ENCODE results near the gene RNF213. TPM values are rescaled to one million over a fixed set of nuclear protein-coding genes. Genes with fewer than 3 reads are reported as not detected.

RNF213 gene
- polyA plus RNA-seq, 1 donor (not counting 4 experiments of a cell fraction or from before 2014, with no cell fraction given) = 24.4 TPM

GRCh38 chr17:80413771-80414507 lies 153.3 kb downstream of the RNF213 start:
- no peaks in the 10 kb centered on the region for H4K20me1 ChIP-seq (ENCODE audit: control insufficient read depth, extremely low read depth, insufficient read depth, low read length)
- peak overlapping the region; percentile 74 to 97 (median 86) for H3K4me3 ChIP-seq (ENCODE audit: control insufficient read depth in 2 of 3, extremely low read depth in 1 of 3, insufficient read depth in 2 of 3, low read depth in 1 of 3, low read length in 3 of 3)
- no peak overlapping the region for H3K27ac ChIP-seq (ENCODE audit: control insufficient read depth, insufficient read depth, low read length)
- peaks cover 6 to 16% of the 10 kb centered on the region in 2 experiments for H3K36me3 ChIP-seq (ENCODE audit: control insufficient read depth in 2 of 2, extremely low read depth in 1 of 2, insufficient read depth in 2 of 2, low read length in 2 of 2)
- DNase-seq (ENCODE audit: low read depth, low spot score) (no peak), FAIRE-seq (no peak)
- H3K79me2 ChIP-seq (ENCODE audit: control insufficient read depth, insufficient read depth, low read length) = peaks cover 25% of the 10 kb centered on the region
- peaks cover 4% of the 10 kb centered on the region for H3K9me1 ChIP-seq (ENCODE audit: control insufficient read depth, extremely low read depth, insufficient read depth, low read length)
- peak overlapping the region; percentile 95 for H2AFZ ChIP-seq (ENCODE audit: control insufficient read depth, low read length)
- peak overlapping the region; percentile 97 for H3K9ac ChIP-seq (ENCODE audit: control insufficient read depth, extremely low read depth, insufficient read depth, low read length)
- dilution Hi-C loops (cut with MboI; ENCODE audit: extremely low pct_ligation_motif_present, low sequenced_read_pairs) = no loop called here
- no peak for TF ChIP-seq CTCF (optimal IDR thresholded peaks at IDR 0.05 in 1 of 3, IDR thresholded peaks at IDR 0.05 in 1 of 3, conservative IDR thresholded peaks at IDR 0.05 in 1 of 3; ENCODE audit: extremely low read depth in 1 of 3, insufficient read depth in 2 of 3, low read length in 3 of 3)
- no peak for TF ChIP-seq EZH2 (IDR thresholded peaks at IDR 0.05; ENCODE audit: low read length)
- peak overlapping the region; percentile 99 for H3K4me2 ChIP-seq (ENCODE audit: control insufficient read depth, extremely low read depth, insufficient read depth, low read depth, low read length)
- no peaks in the 10 kb centered on the region for H3K9me3 ChIP-seq (ENCODE audit: control insufficient read depth, low read depth, low read length)
- peaks cover 13% of the 10 kb centered on the region for H3K4me1 ChIP-seq (ENCODE audit: control insufficient read depth, extremely low read depth, insufficient read depth, low read length)
- H3K27me3 ChIP-seq (ENCODE audit: control insufficient read depth, extremely low read depth, insufficient read depth, low read length) = no peaks in the 10 kb centered on the region

GRCh38 chr17:80414508-80414802 lies 153.8 kb downstream of the RNF213 start:
- no peak for DNase-seq (ENCODE audit: low read depth, low spot score)
- peak overlapping the region; percentile 95 for H2AFZ ChIP-seq (ENCODE audit: control insufficient read depth, low read length)

More at GRCh38 chr17:80414508-80414802, 153.8 kb downstream of the RNF213 start:
- H3K4me1 ChIP-seq (ENCODE audit: control insufficient read depth, extremely low read depth, insufficient read depth, low read length) = peaks cover 13% of the 10 kb centered on the region
- H3K36me3 ChIP-seq (ENCODE audit: control insufficient read depth in 2 of 2, extremely low read depth in 1 of 2, insufficient read depth in 2 of 2, low read length in 2 of 2) = peaks cover 6 to 16% of the 10 kb centered on the region in 2 experiments
- H3K27ac ChIP-seq (ENCODE audit: control insufficient read depth, insufficient read depth, low read length) = peak overlapping the region; percentile 98
- peaks cover 4% of the 10 kb centered on the region for H3K9me1 ChIP-seq (ENCODE audit: control insufficient read depth, extremely low read depth, insufficient read depth, low read length)
- H3K4me2 ChIP-seq (ENCODE audit: control insufficient read depth, extremely low read depth, insufficient read depth, low read depth, low read length) = peak overlapping the region; percentile 99
- dilution Hi-C loops (cut with MboI; ENCODE audit: extremely low pct_ligation_motif_present, low sequenced_read_pairs) = no loop called here
- TF ChIP-seq CTCF (optimal IDR thresholded peaks at IDR 0.05 in 1 of 3, IDR thresholded peaks at IDR 0.05 in 1 of 3, conservative IDR thresholded peaks at IDR 0.05 in 1 of 3; ENCODE audit: extremely low read depth in 1 of 3, insufficient read depth in 2 of 3, low read length in 3 of 3) = no peak
- no peak for TF ChIP-seq EZH2 (IDR thresholded peaks at IDR 0.05; ENCODE audit: low read length)
- H3K4me3 ChIP-seq (ENCODE audit: control insufficient read depth in 2 of 3, extremely low read depth in 1 of 3, insufficient read depth in 2 of 3, low read depth in 1 of 3, low read length in 3 of 3) = peak overlapping the region; percentile 74 to 97 (median 86)
- no peaks in the 10 kb centered on the region for H4K20me1 ChIP-seq (ENCODE audit: control insufficient read depth, extremely low read depth, insufficient read depth, low read length)
- no peaks in the 10 kb centered on the region for H3K27me3 ChIP-seq (ENCODE audit: control insufficient read depth, extremely low read depth, insufficient read depth, low read length)
- peaks cover 25% of the 10 kb centered on the region for H3K79me2 ChIP-seq (ENCODE audit: control insufficient read depth, insufficient read depth, low read length)
- H3K9me3 ChIP-seq (ENCODE audit: control insufficient read depth, low read depth, low read length) = no peaks in the 10 kb centered on the region
- H3K9ac ChIP-seq (ENCODE audit: control insufficient read depth, extremely low read depth, insufficient read depth, low read length) = peak overlapping the region; percentile 97
- no peak for FAIRE-seq

Data from keratinocyte (primary cell).